22Rv1 (cell line): ENCODE data around the gene PEX10.

ENCODE experiments used
- H3K27ac ChIP-seq: fragments of 450-650 bp; 2 replicates; pipeline ENCODE4 v1.5.1; 2017
- ZFX ChIP-seq: fragments of 450-650 bp; IDR thresholded peaks from 2 replicates; pipeline ENCODE4 v1.6.1; 2017; ENCODE audit warnings: antibody characterized with exemption, borderline replicate concordance
- TF ChIP-seq, protein P1 (sequence below): fragments of 450-650 bp; IDR thresholded peaks from 2 replicates; pipeline ENCODE4 v1.5.1; 2017; ENCODE audit warnings: mild to moderate bottlenecking

The PEX10 gene

DNA sequence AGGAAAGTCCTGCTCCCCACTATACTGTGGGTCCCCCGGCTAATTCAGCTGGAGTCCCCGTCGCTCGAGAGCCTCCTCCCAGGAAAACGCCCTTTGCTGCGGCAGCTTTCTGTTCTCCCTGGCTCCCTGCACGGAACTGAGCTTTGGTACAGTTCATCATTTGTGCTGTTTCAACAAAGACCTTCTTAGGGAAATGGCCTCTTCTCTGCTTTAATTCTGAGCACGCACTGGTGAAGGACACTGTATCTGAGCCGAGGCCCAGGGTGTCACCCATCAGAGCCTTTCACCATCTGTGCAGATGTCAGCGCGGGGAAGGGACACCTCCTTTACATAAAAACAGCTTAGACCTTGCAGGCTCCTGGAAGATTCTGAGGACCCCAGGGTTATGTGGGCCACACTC is 13.5 kb upstream of the PEX10 start:
- no peak overlapping the region for H3K27ac ChIP-seq
- TF ChIP-seq, protein P1, sequence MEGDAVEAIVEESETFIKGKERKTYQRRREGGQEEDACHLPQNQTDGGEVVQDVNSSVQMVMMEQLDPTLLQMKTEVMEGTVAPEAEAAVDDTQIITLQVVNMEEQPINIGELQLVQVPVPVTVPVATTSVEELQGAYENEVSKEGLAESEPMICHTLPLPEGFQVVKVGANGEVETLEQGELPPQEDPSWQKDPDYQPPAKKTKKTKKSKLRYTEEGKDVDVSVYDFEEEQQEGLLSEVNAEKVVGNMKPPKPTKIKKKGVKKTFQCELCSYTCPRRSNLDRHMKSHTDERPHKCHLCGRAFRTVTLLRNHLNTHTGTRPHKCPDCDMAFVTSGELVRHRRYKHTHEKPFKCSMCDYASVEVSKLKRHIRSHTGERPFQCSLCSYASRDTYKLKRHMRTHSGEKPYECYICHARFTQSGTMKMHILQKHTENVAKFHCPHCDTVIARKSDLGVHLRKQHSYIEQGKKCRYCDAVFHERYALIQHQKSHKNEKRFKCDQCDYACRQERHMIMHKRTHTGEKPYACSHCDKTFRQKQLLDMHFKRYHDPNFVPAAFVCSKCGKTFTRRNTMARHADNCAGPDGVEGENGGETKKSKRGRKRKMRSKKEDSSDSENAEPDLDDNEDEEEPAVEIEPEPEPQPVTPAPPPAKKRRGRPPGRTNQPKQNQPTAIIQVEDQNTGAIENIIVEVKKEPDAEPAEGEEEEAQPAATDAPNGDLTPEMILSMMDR: no peak
- no peak for TF ChIP-seq ZFX

- TF ChIP-seq ZFX: no peak
- TF ChIP-seq, protein P1: no peak
- no peak overlapping the region for H3K27ac ChIP-seq
Measured at GRCh38 chr1:2422523-2422922, 10.2 kb upstream of the PEX10 start.

DNA sequence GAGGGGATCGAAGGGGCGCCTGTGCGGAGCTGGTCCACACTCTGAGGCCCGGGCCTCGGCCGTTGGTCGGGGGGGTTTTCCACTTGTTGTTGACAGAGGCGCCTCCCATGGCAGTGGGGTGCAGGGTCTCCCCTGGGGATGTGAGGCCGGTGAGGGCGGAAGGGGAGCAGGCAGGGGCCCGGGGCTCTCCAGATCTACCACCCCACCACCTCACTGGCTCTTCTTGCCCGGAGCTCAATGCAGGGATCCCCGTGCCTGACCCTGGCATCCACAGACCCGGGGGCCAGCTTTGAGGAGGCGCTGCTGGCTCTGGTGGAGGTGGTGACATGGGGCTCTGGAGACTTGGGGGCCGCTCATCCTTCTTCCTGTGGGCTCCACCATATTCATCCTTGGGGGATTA is 7.1 kb upstream of the PEX10 start:
- TF ChIP-seq ZFX: no peak
- TF ChIP-seq, protein P1: no peak
- no peak overlapping the region for H3K27ac ChIP-seq

- no peak overlapping the region for H3K27ac ChIP-seq
- TF ChIP-seq, protein P1: no peak
- no peak for TF ChIP-seq ZFX
Measured at GRCh38 chr1:2418791-2419320, 6.5 kb upstream of the PEX10 start.

DNA sequence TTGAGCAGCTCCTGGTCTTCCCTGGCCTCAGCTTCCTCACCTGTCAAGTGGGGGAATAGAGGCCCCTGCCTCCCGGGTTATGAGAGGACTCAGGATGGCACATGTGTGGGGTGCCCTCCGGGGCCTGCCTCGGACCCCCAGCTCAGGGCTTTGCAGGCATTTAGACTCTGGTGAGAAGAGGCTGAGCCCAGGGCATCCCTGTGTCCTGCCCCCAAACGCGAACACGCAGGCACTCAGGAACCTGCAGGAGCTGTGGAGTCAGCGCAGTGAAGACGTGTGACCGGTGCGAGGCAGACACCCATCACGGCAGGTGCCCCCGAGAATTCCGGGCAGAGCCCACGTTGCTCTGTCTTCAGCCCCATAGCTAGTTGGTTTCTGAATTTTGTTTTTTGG is 5.5 kb upstream of the PEX10 start:
- TF ChIP-seq, protein P1: no peak
- no peak for TF ChIP-seq ZFX
- no peak overlapping the region for H3K27ac ChIP-seq

DNA sequence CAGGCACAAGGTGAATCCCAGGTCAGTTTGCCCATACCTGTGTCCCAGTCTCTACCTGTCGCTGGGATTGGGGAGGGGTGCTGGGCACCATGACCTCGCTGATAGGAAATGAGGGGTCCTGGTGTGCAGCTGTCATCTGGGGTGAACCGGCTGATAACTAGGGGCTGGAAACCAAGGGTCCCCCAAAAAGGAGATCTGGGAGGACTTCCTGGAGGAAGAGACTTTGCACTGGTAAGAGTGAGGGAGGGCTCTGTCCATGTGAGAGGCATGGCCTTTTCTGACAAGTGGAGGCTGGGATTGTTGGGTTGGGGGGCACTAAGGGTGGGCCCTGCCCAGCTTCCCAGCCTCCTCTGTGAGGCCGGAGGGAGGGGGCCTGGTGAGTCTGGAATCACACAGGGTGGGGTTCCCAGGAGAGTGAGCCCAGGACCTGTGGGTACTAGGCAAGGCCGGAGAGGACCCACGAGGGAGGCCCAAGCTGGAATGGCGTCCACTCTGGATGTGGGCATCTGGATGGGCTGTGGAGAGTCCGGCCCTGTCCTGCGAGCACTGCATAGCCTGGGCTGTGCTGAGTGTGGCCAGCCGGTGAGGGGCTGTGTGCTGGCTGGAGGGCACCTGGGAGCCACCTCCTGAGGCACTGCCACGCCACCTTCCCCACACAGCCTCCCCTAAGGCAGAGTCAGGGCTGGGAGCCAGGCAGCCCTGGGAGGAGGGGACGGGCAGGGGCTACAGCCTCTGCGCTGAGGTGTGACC is 4.9 kb upstream of the PEX10 start:
- H3K27ac ChIP-seq: no peak overlapping the region
- TF ChIP-seq, protein P1: no peak
- TF ChIP-seq ZFX: no peak

- TF ChIP-seq, protein P1: no peak
- no peak for TF ChIP-seq ZFX
- peak overlapping the region; percentile 17; the same call in 1 of the 2 replicates for H3K27ac ChIP-seq
Measured at GRCh38 chr1:2416403-2416802, 4.0 kb upstream of the PEX10 start.
